Sigmoid colon (tissue), 7 donors: ENCODE results near the gene LRIT2. TPM values are rescaled to one million over a fixed set of nuclear protein-coding genes. Genes with fewer than 3 reads are reported as not detected.
A peak's percentile ranks its signal among the peaks of the same experiment; 100 is the strongest.

Source experiments
- DNase-seq: peaks from one replicate; pipeline ENCODE4 v3.0.0-alpha.2; 2019
- H3K27ac ChIP-seq, 4 donors: fragments of 200-600 bp; sonication (generic); one replicate each; pipeline ENCODE4 v1.5.1; 2016 to 2019; ENCODE audit warnings: mild to moderate bottlenecking in 1 of 4
- H3K27me3 ChIP-seq, 3 donors: fragments of 200-600 bp; sonication (generic); one replicate each; pipeline ENCODE4 v1.5.1; 2019; ENCODE audit warnings: mild to moderate bottlenecking in 1 of 3
- H3K36me3 ChIP-seq, 4 donors: fragments of 200-600 bp; sonication (generic); one replicate each; pipeline ENCODE4 v1.5.1; 2016 to 2019
- H3K4me1 ChIP-seq, 4 donors: fragments of 200-600 bp; sonication (generic); one replicate each; pipeline ENCODE4 v1.5.1; 2017 to 2019
- H3K4me3 ChIP-seq, 4 donors: fragments of 200-600 bp; sonication (generic); one replicate each; pipeline ENCODE4 v1.5.1; 2017 to 2019; ENCODE audit warnings: mild to moderate bottlenecking in 2 of 4, moderate library complexity in 1 of 4
- H3K9me3 ChIP-seq, 4 donors: fragments of 200-600 bp in 3 of 4; sonication (generic) in 3 of 4; one replicate each; pipeline versions ENCODE4 v1.5.1 to v1.6.1; 2013 to 2019
- EP300 ChIP-seq, 4 donors: sonication (generic); formaldehyde crosslinking; IDR thresholded peaks; one replicate each; pipeline ENCODE4 v1.6.1; 2017; ENCODE audit warnings: antibody characterized with exemption in 4 of 4
- POLR2A ChIP-seq, 2 donors: fragments of 450-650 bp; IDR thresholded peaks; one replicate each; pipeline ENCODE4 v1.6.1; 2016; ENCODE audit warnings: antibody characterized with exemption in 2 of 2, mild to moderate bottlenecking in 2 of 2, moderate library complexity in 2 of 2
- POLR2AphosphoS5 ChIP-seq, 4 donors: sonication (generic); formaldehyde crosslinking; IDR thresholded peaks; one replicate each; pipeline ENCODE4 v1.6.1; 2017; ENCODE audit warnings: antibody characterized with exemption in 4 of 4
- WGBS, 2 donors: extraction: QIAGEN DNeasy Blood & Tissue Kit; methylation state at CpG; one replicate each; pipeline ENCODE4 v1.1.7; 2013; 5-methylcytosine and 5-hydroxymethylcytosine counted together
- intact Hi-C: fragments of 100-400 bp; cut with DNase I; formaldehyde crosslinking; loops from one replicate; pipeline ENCODE4 v1.15.1; 2023
- polyA plus RNA-seq, 3 donors: library from polyadenylated mRNA; stranded (reverse); fragments of 200-250 nt; gene quantifications; one replicate each; pipeline ENCODE4 v1.2.3, GENCODE V29; 2013
- total RNA-seq, 4 donors: library from RNA; depleted of rRNA; stranded (reverse); fragments of >200 nt; gene quantifications; one replicate each; pipeline ENCODE4 v1.1.0, GENCODE V29; 2016
- TF ChIP-seq, protein P1 (sequence below), 4 experiments: fragments of 450-650 bp in 3 of 4; fragments of 200-600 bp in 1 of 4; IDR thresholded peaks; one replicate each; pipeline ENCODE4 v1.5.1; 2016 to 2019; ENCODE audit warnings: antibody characterized with exemption in 4 of 4, mild to moderate bottlenecking in 3 of 4, moderate library complexity in 2 of 4
- donor health status: healthy with polysubstance abuse.
- donor health status: Bipolar disorder and iron deficiency.
- donor health status: healthy.

Gene LRIT2
- total and polyA plus RNA-seq, 7 donors: 0.03 TPM; not detected in 6

DNA sequence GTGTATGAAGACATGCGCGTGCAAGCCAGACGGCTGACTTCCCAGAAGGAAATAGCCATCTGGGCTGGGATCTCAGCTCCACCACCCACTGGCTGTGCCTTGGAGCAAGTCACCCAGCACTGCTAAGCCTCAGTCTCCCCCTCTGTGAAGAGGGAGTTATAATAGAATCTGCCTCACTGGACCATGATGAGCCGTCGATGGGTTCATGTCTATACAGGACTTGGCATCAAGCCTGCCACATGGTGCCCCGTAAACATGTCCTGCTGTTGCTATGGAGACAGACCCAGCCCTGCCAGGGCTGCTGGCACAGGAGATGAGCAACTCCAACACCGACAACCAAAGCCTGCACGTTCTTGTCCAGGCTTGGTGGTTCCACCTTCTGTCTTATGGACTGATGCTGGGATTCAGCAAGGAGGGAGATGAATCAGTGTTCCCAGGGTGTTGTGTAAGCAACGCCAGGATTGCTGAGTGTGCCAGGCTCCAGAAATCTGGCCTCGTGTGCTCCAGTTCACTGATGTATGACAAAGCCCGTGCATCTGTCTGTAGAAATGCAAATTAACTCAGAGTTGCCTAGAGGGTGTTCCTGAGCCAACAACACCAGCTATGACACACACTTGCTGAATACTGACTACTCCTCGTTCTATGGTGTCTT lies 46.2 kb downstream of the LRIT2 start:
- Histone ChIP-seq H3K36me3 (no peaks in the 10 kb centered on the region), H3K27ac (peak overlapping the region in 1 of 4 donors; percentile 20), H3K27me3 (no peaks in the 10 kb centered on the region), H3K4me1 (no peaks in the 10 kb centered on the region), H3K9me3 (no peaks in the 10 kb centered on the region), H3K4me3 (no peak overlapping the region)
- 33 to 54% methylated on average over 12 of the region's 12 CpGs for WGBS, 2 donors
- intact Hi-C loops: no loop called here
- no peak for DNase-seq
- peak in 1 of 4 donors; percentile 20 for TF ChIP-seq POLR2AphosphoS5 (IDR thresholded peaks at IDR 0.05)
- no peak for TF ChIP-seq POLR2A (IDR thresholded peaks at IDR 0.05)
- TF ChIP-seq, protein P1, sequence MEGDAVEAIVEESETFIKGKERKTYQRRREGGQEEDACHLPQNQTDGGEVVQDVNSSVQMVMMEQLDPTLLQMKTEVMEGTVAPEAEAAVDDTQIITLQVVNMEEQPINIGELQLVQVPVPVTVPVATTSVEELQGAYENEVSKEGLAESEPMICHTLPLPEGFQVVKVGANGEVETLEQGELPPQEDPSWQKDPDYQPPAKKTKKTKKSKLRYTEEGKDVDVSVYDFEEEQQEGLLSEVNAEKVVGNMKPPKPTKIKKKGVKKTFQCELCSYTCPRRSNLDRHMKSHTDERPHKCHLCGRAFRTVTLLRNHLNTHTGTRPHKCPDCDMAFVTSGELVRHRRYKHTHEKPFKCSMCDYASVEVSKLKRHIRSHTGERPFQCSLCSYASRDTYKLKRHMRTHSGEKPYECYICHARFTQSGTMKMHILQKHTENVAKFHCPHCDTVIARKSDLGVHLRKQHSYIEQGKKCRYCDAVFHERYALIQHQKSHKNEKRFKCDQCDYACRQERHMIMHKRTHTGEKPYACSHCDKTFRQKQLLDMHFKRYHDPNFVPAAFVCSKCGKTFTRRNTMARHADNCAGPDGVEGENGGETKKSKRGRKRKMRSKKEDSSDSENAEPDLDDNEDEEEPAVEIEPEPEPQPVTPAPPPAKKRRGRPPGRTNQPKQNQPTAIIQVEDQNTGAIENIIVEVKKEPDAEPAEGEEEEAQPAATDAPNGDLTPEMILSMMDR (IDR thresholded peaks at IDR 0.05): no peak

DNA sequence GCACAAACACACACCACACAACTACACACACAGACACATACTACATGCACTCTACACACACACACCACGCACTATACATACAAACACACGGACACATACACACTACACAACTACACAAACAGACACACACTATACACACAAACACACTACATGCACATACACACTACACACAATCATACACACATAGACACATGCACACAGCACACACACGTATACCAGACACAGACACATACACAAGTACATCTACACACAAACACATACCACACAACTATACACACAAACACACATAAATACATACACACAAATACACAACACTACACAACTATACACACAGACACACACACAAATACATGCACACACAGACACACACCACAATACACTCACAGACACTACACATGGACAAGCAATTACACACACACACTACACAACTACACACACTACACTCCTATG lies 47.2 kb downstream of the LRIT2 start:
- Histone ChIP-seq H3K4me1 (no peaks in the 10 kb centered on the region), H3K4me3 (no peak overlapping the region), H3K9me3 (no peaks in the 10 kb centered on the region), H3K27ac (no peak overlapping the region), H3K27me3 (no peaks in the 10 kb centered on the region), H3K36me3 (no peaks in the 10 kb centered on the region)
- 81 to 91% methylated on average over 3 of the region's 3 CpGs for WGBS, 2 donors
- TF ChIP-seq POLR2AphosphoS5 (IDR thresholded peaks at IDR 0.05): no peak
- TF ChIP-seq, protein P1 (IDR thresholded peaks at IDR 0.05): no peak
- no peak for TF ChIP-seq EP300 (IDR thresholded peaks at IDR 0.05)
- TF ChIP-seq POLR2A (IDR thresholded peaks at IDR 0.05): no peak
- no peak for DNase-seq
- intact Hi-C loops: no loop called here

DNA sequence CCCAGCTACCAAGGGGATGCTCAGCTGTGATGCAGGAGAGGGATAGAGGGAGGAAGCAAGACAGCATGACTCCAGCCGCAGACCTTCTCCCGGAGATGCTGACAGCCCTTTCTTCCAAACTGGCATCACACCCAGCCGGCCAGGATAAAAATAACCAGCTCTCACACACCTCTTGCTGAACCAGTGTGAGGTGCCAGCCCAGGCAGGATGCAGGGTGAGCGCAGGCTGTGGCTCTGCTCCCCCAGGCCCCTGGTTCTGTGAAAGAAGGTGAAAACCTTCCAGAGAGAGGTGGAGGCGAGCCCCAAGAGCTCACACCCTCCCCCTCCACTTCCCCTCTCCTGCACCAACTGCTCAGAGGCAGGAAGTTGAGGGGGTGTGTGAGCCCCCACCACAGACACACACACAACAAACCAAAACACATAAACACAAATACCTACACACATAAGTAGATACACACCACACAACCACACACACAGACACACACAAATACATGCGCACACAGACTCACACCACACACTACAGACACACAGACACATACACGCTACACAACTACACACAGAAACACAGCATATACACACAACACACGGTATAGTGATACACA lies 47.7 kb downstream of the LRIT2 start:
- no peak for DNase-seq
- intact Hi-C loops: no loop called here
- TF ChIP-seq EP300 (IDR thresholded peaks at IDR 0.05) (no peak), POLR2AphosphoS5 (IDR thresholded peaks at IDR 0.05) (no peak), POLR2A (IDR thresholded peaks at IDR 0.05) (no peak)
- TF ChIP-seq, protein P1 (IDR thresholded peaks at IDR 0.05): no peak
- no peaks in the 10 kb centered on the region for H3K27me3 ChIP-seq
- no peaks in the 10 kb centered on the region for H3K4me1 ChIP-seq
- no peaks in the 10 kb centered on the region for H3K9me3 ChIP-seq
- WGBS, 2 donors: 54 to 62% methylated on average over 8 of the region's 8 CpGs
- H3K4me3 ChIP-seq: no peak overlapping the region
- H3K27ac ChIP-seq: no peak overlapping the region
- no peaks in the 10 kb centered on the region for H3K36me3 ChIP-seq

DNA sequence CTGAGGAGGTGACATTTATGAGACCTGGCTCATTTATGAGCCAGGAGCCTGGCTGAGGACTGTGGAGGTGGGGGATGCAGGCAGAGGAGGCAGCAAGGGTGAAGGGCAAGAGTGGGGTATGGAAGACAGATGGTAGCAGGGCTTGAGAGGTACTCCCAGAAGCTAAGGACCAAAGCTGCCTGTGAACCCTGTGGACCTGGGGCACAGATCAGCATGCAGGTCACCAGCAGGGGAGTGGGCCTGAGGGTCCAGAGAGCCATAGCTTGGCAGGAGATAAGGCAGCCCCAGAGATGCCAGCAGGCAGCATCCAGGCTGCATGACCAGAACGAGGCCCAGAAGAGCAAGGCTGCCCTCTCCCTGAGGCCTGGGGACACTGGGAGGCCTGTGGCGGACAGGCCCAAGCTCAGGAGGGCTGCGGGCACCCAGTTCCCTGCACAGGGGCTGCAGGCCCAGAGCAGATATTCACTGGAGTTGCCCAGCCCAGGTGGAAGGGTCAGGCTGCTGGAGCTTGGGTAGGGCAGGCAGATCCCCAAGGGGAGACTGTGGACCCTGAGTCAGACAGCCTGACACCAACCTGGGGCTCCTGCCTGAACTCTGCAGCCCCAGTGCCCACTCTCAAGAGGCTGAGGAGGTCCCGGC lies 48.4 kb downstream of the LRIT2 start:
- Histone ChIP-seq H3K36me3 (no peaks in the 10 kb centered on the region), H3K4me1 (no peaks in the 10 kb centered on the region), H3K27ac (no peak overlapping the region), H3K27me3 (no peaks in the 10 kb centered on the region), H3K9me3 (no peaks in the 10 kb centered on the region), H3K4me3 (no peak overlapping the region)
- no peak for DNase-seq
- 77 to 90% methylated on average over 4 of the region's 4 CpGs for WGBS, 2 donors
- TF ChIP-seq, protein P1 (IDR thresholded peaks at IDR 0.05): no peak
- TF ChIP-seq POLR2A (IDR thresholded peaks at IDR 0.05): no peak
- intact Hi-C loops: no loop called here
